Suprapubic skin (tissue), 4 donors: Measurements from ENCODE around the gene PLEKHA1.

Experiments used
- EP300 ChIP-seq: sonication (generic); formaldehyde crosslinking; IDR thresholded peaks from one replicate; pipeline ENCODE4 v1.6.1; 2017; ENCODE audit warnings: antibody characterized with exemption
- POLR2A ChIP-seq, 2 donors: fragments of 450-650 bp; IDR thresholded peaks; one replicate each; pipeline ENCODE4 v1.6.1; 2017; ENCODE audit warnings: antibody characterized with exemption in 2 of 2, mild to moderate bottlenecking in 2 of 2, moderate library complexity in 2 of 2
- POLR2AphosphoS5 ChIP-seq, 3 donors: sonication (generic); formaldehyde crosslinking; IDR thresholded peaks; one replicate each; pipeline ENCODE4 v1.6.1; 2017; ENCODE audit warnings: antibody characterized with exemption in 3 of 3
- TF ChIP-seq, protein P1 (sequence below), 2 donors: fragments of 200-600 bp in 1 of 2; fragments of 450-650 bp in 1 of 2; sonication (generic) in 1 of 2; IDR thresholded peaks; one replicate each; pipeline ENCODE4 v1.5.1; 2016 to 2019; ENCODE audit warnings: antibody characterized with exemption in 2 of 2, mild to moderate bottlenecking in 1 of 2, moderate library complexity in 1 of 2

DNA sequence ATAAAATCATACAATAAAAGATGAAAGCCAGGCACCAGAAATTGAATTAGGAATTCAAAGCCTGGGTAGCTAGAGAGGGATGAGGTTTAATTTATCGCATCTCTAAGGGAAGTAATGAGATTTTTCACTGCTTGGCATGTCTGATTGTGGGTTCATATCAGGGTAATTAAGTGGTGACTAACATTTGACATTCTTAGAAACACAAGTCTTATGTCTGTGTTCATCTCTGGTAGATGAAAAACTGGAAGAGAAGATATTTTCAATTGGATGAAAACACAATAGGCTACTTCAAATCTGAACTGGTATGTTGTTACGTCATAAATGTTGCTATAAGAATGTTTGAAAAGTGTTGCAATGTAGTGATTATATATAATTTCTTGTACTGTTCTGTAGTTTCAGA lies 43.2 kb downstream of the PLEKHA1 start:
- TF ChIP-seq, protein P1, sequence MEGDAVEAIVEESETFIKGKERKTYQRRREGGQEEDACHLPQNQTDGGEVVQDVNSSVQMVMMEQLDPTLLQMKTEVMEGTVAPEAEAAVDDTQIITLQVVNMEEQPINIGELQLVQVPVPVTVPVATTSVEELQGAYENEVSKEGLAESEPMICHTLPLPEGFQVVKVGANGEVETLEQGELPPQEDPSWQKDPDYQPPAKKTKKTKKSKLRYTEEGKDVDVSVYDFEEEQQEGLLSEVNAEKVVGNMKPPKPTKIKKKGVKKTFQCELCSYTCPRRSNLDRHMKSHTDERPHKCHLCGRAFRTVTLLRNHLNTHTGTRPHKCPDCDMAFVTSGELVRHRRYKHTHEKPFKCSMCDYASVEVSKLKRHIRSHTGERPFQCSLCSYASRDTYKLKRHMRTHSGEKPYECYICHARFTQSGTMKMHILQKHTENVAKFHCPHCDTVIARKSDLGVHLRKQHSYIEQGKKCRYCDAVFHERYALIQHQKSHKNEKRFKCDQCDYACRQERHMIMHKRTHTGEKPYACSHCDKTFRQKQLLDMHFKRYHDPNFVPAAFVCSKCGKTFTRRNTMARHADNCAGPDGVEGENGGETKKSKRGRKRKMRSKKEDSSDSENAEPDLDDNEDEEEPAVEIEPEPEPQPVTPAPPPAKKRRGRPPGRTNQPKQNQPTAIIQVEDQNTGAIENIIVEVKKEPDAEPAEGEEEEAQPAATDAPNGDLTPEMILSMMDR (IDR thresholded peaks at IDR 0.05), result no peak
- no peak for TF ChIP-seq POLR2AphosphoS5 (IDR thresholded peaks at IDR 0.05)
- TF ChIP-seq EP300, result no peak
- TF ChIP-seq POLR2A (IDR thresholded peaks at IDR 0.05), result no peak
